ENCODE measurements around the gene FCHSD2.

FCHSD2 gene

GRCh38 chr11:73171436-73172161 is 29.5 kb upstream of the FCHSD2 start:
- DNase-seq, result no peak

GRCh38 chr11:73170140-73170539 is 28.0 kb upstream of the FCHSD2 start:
- no peak for DNase-seq

- no peak for DNase-seq
Observed at GRCh38 chr11:73168925-73169579, 26.9 kb upstream of the FCHSD2 start.

GRCh38 chr11:73167363-73167954 is 25.3 kb upstream of the FCHSD2 start:
- DNase-seq, result no peak

GRCh38 chr11:73164803-73165540 is 22.9 kb upstream of the FCHSD2 start:
- no peak for DNase-seq

GRCh38 chr11:73163638-73164174 is 21.6 kb upstream of the FCHSD2 start:
- no peak for DNase-seq

GRCh38 chr11:73162196-73162740 is 20.1 kb upstream of the FCHSD2 start:
- DNase-seq, result no peak

- DNase-seq, result no peak
Observed at GRCh38 chr11:73160005-73160760, 18.1 kb upstream of the FCHSD2 start.

GRCh38 chr11:73159297-73159696 is 17.2 kb upstream of the FCHSD2 start:
- DNase-seq, result no peak

GRCh38 chr11:73158356-73159051 is 16.4 kb upstream of the FCHSD2 start:
- no peak for DNase-seq

- DNase-seq, result no peak
Observed at GRCh38 chr11:73157101-73158010, 15.2 kb upstream of the FCHSD2 start.

- no peak for DNase-seq
Observed at GRCh38 chr11:73156686-73157085, 14.6 kb upstream of the FCHSD2 start.

GRCh38 chr11:73156114-73156513 is 14.0 kb upstream of the FCHSD2 start:
- no peak for DNase-seq

- DNase-seq, result no peak
Observed at GRCh38 chr11:73155102-73155501, 13.0 kb upstream of the FCHSD2 start.

- DNase-seq, result no peak
Observed at GRCh38 chr11:73154178-73154577, 12.1 kb upstream of the FCHSD2 start.

GRCh38 chr11:73152861-73153483 is 10.9 kb upstream of the FCHSD2 start:
- DNase-seq, result no peak

- no peak for DNase-seq
Observed at GRCh38 chr11:73152086-73152853, 10.2 kb upstream of the FCHSD2 start.

GRCh38 chr11:73151416-73151815 is 9.3 kb upstream of the FCHSD2 start:
- DNase-seq, result no peak

- DNase-seq, result no peak
Observed at GRCh38 chr11:73149105-73149504, 7.0 kb upstream of the FCHSD2 start.

Data from activated CD4-positive, alpha-beta T cell treated with anti-CD3 and anti-CD28 coated beads, Interleukin-2, amount 50 U/mL, for 4 hours (primary cell).